GM21390 (cell line): ENCODE results near the gene PPP1R3G.
A peak's percentile ranks its signal among the peaks of the same experiment; 100 is the strongest.
"Not testable (repeated sequence)": the region's sequence is repeated elsewhere in the genome, so short reads cannot be mapped to it uniquely, and the experiment has no call there.

ENCODE experiments used
- ATAC-seq: cut with Tn5 transposase; IDR thresholded peaks from one replicate; pipeline ENCODE4 v1.9.1; 2021; ENCODE audit not compliant: unreplicated experiment

PPP1R3G gene

DNA sequence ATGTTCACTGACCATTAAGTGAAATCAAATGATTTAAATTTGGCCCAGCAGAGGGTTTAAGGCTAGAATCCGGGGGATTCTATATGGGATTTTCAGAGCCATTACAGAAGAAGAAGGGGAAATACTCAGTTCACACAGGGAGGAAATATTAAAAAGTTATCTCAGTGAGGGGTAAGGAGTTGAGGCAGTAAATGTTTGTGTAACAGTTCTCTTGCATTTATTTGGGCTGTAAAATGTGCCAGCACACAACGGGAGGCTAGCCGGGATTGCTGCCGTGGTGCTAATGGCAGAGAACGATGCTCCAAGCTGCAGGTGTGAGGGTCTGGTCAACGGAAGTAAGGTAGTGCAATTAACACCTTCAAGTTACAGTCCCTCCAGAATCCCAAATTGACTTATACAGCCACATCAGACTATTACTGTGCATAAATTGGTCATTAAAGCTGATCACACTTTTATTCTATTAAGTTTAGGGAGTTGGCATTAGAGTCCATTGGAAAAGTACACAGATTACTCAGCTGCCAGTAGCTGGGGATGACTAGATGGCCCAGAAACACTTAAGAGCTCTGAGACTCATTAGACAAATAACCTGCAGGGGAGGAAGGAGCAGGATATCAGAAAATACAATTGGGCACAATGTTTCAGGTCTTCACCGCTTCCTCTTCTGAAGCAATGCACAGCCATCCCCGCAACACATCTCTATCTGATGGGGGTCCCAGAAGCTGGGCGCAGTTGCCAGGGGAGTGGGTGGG lies 31.3 kb downstream of the PPP1R3G start:
- ATAC-seq = no peak

DNA sequence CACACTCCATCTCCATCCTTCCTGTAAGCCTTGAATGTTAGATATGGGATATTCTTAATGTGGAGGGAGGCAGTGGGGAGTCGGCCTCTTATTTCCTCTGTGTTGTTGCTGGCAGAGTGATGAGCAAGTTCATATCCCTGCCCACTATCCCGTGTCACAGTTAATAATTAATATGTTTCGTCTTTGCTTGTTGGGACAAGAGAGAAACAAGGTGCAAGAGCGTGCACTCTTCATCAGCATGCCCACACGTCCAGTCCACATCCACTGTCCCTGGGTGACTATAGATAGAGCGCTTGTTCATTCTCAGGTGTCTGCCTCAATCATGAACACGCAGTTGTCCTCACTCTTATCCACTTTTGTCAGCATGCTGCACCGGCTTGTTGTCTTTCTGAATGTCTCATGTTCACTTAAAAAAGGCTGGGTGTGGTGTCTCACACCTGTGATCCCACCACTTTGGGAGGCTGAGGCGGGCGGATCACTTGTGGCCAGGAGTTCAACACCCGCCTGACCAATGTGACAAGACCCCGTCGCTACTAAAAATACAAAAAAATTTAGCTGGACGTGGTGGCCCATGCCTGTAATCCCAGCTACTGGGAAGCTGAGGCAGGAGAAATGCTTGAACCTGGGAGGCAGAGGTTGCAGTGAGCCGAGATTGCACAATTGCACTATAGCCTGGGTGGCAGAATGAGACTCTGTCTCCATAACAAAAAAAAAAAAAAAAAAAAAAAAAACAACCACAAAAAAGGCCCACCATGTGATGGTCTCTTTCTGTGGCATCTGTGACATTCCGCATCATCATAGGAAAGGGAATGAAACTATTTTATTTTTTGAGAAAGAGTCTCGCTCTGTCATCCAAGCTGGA lies 34.2 kb downstream of the PPP1R3G start:
- ATAC-seq = no peak

DNA sequence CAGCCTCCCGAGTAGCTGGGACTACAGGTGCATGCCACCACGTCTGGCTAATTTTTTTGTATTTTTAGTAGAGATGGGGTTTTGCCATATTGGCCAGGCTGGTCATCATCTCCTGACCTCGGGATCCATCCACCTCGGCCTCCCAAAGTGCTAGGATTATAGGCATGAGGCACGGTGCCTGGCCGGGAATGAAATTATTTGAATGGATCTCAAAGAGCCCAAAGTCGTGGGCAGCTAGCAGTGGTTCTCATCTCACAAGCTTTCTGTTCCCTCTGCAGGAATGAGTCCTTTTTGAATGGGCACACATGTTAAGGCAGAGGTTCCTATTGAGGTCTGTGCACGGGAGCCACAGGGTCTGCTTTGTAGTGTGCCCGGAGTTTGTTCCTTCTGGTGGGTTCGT lies 34.9 kb downstream of the PPP1R3G start:
- no peak for ATAC-seq

GRCh38 chr6:5120543-5120942 lies 35.4 kb downstream of the PPP1R3G start:
- not testable (repeated sequence) for ATAC-seq

GRCh38 chr6:5121479-5121878 lies 36.3 kb downstream of the PPP1R3G start:
- no peak for ATAC-seq

DNA sequence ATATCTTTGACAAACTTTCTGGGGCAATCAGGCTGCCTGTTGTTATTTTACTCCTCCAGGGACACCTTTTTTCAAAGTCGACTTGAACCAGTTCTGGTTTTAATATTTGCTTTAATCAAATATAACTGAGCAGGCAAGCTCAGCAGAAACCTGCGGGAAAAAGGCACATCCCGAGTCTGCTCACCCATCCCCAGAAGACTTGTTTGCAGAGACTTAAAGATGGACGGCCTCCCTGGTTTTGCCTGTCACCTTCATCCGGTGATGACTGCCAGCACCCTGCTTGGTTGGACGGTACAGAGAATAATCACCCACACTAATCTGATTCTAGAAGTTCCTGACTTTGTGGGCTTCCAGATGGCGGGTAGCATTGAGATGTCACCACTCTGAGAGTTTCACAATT lies 36.8 kb downstream of the PPP1R3G start:
- ATAC-seq = no peak

DNA sequence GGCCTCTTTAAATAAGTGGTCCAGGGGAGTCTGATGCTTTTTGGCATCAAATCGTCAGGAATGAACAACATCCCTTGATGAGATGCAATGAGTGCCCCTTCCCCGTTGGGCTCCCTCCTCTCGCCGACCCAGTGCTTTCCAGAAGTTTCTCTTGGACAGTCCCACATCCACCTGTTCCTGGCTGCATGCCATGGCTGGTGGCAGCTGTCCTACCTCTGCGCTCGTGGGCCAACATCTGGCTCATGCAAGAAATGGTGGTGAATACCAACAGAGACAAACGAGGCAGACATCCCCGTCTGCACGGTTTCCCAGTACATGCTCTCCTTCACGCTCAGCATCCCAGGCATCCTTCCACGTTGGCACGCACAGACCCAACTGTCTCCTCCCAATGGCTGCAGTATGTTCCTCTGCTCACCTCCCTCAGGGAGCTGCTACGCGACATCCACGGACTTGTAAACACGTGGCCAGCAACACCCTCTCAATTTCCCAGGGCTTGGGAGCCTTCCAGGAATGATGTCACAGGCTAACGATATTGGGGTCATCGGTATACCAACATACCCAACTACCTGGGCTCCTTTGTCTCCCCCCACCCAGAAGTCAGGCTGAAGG lies 37.5 kb downstream of the PPP1R3G start:
- ATAC-seq = no peak

DNA sequence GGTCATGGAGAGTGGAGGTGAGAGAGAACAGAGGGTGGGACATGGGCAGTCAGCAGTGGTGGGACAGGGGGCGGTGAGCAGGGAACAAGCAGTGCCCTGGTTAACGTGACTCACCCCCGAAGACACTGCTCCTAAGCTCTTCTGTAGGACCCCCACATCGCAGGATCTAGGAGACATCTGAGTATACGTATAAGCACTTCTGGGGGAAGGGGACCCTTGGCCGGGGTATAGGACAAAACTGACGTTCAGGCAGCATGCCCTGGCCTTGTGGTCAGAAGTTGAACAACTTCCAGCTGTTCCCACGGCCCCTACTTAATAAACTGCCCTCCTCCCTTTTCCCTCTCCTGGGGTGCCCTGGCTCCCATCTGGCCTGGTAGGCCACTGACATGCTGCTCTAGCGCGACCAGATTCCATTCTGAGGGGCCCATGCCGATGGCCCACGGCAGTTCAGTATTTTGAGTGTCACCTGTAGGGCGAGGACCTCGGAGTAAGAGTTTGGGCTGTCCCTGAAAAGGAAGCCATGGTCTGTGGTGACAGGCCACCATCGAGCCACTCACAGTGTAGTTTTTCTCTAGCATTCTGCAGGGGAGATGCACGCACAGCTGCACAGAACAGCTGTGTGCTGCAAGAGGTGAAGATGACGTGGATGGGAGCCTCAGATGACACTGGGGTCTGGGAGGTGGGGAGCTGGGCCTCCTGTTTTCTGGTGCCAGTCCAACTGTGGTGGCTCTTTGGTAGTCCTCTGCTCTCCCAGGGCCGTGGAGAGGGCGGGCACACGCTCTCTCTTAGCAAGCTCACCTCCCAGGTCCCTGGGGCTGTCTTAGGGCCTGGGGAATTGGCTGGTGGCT lies 38.4 kb downstream of the PPP1R3G start:
- no peak for ATAC-seq

- no peak for ATAC-seq
Observed at GRCh38 chr6:5124526-5124925, 39.4 kb downstream of the PPP1R3G start.

GRCh38 chr6:5125152-5126006 lies 40.2 kb downstream of the PPP1R3G start:
- ATAC-seq = no peak

DNA sequence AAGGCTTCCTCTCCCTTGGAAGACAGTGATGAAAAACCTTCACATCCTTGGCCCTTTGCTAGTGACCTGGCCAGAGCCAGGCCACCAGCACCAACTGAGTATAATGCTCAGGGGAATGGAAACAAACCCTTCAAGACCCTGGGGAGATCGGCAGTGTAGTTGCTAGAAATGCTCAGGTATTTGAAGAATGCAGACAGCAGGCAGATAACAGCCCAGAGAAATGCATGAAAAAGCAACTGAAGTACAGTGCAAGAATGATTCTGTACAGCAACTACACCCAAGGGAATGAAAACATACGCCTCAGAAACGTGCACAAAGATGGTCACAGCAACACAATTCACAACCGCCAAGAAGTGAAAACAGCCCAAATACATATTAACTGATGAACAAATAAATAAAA lies 41.1 kb downstream of the PPP1R3G start:
- ATAC-seq = no peak

DNA sequence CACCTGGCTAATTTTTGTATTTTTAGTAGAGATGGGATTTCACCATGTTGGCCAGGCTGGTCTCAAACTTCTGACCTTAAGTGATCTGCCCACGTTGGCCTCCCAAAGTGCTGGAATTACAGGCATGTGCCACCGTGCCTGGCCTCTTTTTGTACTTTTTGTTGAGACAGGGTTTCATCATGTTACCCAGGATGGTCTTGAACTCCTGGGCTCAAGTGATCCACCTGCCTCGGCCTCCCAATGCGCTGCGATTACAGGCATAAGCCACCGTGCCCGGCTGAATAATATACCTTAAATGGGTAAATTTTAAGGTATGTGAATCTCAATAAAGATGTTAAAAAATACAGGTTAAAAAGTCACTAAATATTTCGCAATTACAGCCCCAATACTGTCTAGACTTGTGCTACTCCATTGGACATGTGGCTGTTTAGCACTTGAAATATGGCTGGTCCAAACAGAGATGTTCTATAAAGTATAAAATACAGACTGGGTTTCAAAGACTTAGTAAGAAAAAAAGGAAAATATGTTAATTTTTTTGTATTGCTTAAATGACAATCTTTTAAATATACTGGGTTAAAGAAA lies 42.1 kb downstream of the PPP1R3G start:
- ATAC-seq = no peak

- no peak for ATAC-seq
Observed at GRCh38 chr6:5128351-5128750, 43.2 kb downstream of the PPP1R3G start.

DNA sequence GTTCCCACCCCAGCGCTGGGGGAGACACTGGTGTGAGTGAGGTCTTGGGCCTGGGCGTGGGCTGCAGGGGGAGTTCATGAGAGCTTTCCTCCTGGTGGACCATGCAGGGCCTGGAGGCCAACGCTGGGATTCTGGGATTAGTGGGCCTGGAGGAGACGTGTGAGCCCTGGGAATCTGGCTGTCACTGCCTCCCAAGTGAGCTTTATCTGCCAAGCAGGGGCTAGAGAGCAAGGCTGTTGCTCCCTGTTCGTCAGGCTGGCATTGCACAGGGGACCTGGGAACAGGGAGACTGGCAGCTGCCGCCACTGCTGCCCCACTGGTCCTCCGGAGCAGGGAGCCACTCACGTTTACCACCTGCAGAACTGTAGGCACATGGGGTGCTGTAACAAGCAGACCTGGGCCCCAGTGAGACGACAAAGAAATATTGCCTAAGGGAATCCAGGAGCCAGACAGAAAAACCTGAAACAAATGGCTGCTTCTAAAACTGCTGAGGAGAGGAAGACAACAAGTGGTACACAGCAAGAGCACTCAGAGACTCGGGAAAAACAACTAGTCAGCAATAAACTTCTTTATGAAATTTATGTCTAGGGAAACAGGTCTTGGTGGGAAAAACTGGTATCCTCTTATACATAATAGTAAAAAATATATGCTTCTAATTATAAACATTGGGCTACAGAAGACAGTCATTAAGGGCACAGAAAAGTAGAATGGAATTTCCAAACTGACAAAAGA lies 45.2 kb downstream of the PPP1R3G start:
- no peak for ATAC-seq

DNA sequence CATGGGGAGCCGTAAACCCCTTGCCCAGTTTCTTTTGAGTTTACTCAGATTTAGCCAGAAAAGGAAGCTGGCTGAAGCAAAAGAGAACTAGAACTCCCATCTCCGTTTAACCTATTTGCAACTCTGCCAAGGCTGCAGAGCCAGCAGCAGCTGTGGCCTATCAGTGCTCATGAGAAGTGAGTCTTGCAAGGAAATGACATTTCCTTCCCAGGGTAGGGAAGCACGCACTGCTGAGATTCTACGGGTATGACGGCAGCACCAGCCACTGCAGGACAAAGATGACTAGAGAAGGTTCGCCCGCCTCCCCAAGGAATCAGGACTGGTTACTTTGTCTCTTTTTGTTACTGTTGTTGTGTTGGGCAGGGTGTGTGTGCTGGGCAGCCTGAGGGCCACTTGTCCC lies 47.6 kb downstream of the PPP1R3G start:
- ATAC-seq = peak; percentile 96

- no peak for ATAC-seq
Observed at GRCh38 chr6:5133943-5134342, 48.8 kb downstream of the PPP1R3G start.

DNA sequence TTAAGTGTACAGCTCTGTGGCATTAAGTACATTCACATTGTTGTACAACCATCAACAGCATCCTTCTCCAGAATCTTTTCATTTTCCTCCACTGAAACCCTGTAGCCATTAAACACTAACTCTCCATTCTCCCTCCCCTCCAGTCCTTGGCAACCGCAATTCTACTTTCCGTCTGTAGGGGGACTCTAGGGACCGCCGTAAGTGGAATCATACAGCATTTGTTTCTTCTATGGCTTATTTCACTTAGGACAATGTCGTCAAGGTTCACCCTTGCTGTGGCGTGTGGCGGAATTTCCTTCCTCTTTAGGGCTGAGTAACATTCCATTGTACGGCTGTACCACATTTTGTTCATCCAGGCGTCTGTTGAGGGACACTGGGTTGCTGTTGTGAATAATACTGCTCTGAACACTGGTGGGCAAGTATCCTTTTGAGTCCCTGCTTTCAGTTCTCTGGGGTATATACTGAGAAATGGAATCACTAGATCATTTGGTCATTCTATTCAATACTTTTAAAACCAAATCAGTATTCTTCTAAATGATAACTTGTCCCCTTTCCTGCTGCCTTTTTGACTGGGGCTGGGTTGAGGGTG lies 50.7 kb downstream of the PPP1R3G start:
- ATAC-seq = no peak

GRCh38 chr6:5136851-5137250 lies 51.7 kb downstream of the PPP1R3G start:
- no peak for ATAC-seq
